ES-I3 (cell line): ENCODE results near the gene DGKI.

Experiments
- H3K36me3 ChIP-seq: 2 replicates; pipeline ENCODE4 v1.6.1; 2013; ENCODE audit warnings: mild to moderate bottlenecking, low read length, control low read depth, moderate library complexity; ENCODE audit not compliant: insufficient read depth
- H3K4me1 ChIP-seq: 2 replicates; pipeline ENCODE4 v1.6.1; 2013; ENCODE audit warnings: mild to moderate bottlenecking, control low read depth, low read length; ENCODE audit not compliant: insufficient read depth
- H3K9ac ChIP-seq: 2 replicates; pipeline ENCODE4 v1.6.1; 2013; ENCODE audit warnings: low read depth, mild to moderate bottlenecking, low read length, moderate library complexity
- H3K9me3 ChIP-seq: 2 replicates; pipeline ENCODE4 v1.6.1; 2013; ENCODE audit warnings: mild to moderate bottlenecking, low read length, moderate library complexity; ENCODE audit not compliant: control insufficient read depth, insufficient read depth

The DGKI gene

GRCh38 chr7:137590756-137591305 lies 255.9 kb downstream of the DGKI start:
- H3K36me3 ChIP-seq = no peaks in the 10 kb centered on the region
- H3K9ac ChIP-seq = no peak overlapping the region
- H3K9me3 ChIP-seq = no peaks in the 10 kb centered on the region
- peaks cover 22% of the 10 kb centered on the region for H3K4me1 ChIP-seq

GRCh38 chr7:137590071-137590755 lies 256.6 kb downstream of the DGKI start:
- Histone ChIP-seq H3K9ac (no peak overlapping the region), H3K36me3 (no peaks in the 10 kb centered on the region), H3K9me3 (no peaks in the 10 kb centered on the region), H3K4me1 (peaks cover 22% of the 10 kb centered on the region)

- H3K36me3 ChIP-seq = no peaks in the 10 kb centered on the region
Measured at GRCh38 chr7:137587326-137587725, 259.4 kb downstream of the DGKI start.

GRCh38 chr7:137585591-137585990 lies 261.2 kb downstream of the DGKI start:
- Histone ChIP-seq H3K9ac (no peak overlapping the region), H3K4me1 (peaks cover 7% of the 10 kb centered on the region; the same call in 1 of the 2 replicates), H3K36me3 (no peaks in the 10 kb centered on the region), H3K9me3 (no peaks in the 10 kb centered on the region)

More at GRCh38 chr7:137587326-137587725, 259.4 kb downstream of the DGKI start:
- Histone ChIP-seq H3K4me1 (peaks cover 22% of the 10 kb centered on the region), H3K9ac (no peak overlapping the region), H3K9me3 (no peaks in the 10 kb centered on the region)

- Histone ChIP-seq H3K9me3 (no peaks in the 10 kb centered on the region), H3K4me1 (peaks cover 12% of the 10 kb centered on the region), H3K9ac (no peak overlapping the region), H3K36me3 (no peaks in the 10 kb centered on the region; the same call in 1 of the 2 replicates)
Measured at GRCh38 chr7:137583172-137583571, 263.6 kb downstream of the DGKI start.

- peaks cover 15% of the 10 kb centered on the region for H3K4me1 ChIP-seq
- no peak overlapping the region for H3K9ac ChIP-seq
- H3K36me3 ChIP-seq = no peaks in the 10 kb centered on the region; the same call in 1 of the 2 replicates
- H3K9me3 ChIP-seq = no peaks in the 10 kb centered on the region
Measured at GRCh38 chr7:137579913-137580640, 266.7 kb downstream of the DGKI start.

- no peak overlapping the region for H3K9ac ChIP-seq
- H3K36me3 ChIP-seq = no peaks in the 10 kb centered on the region; the same call in 1 of the 2 replicates
- H3K4me1 ChIP-seq = peaks cover 15% of the 10 kb centered on the region
- no peaks in the 10 kb centered on the region for H3K9me3 ChIP-seq
Measured at GRCh38 chr7:137578541-137578940, 268.2 kb downstream of the DGKI start.

GRCh38 chr7:137577184-137577583 lies 269.6 kb downstream of the DGKI start:
- Histone ChIP-seq H3K9ac (no peak overlapping the region; the same call in 1 of the 2 replicates), H3K4me1 (peaks cover 15% of the 10 kb centered on the region), H3K9me3 (no peaks in the 10 kb centered on the region), H3K36me3 (no peaks in the 10 kb centered on the region; the same call in 1 of the 2 replicates)

GRCh38 chr7:137576481-137576880 lies 270.3 kb downstream of the DGKI start:
- no peaks in the 10 kb centered on the region for H3K9me3 ChIP-seq

GRCh38 chr7:137574812-137575211 lies 272.0 kb downstream of the DGKI start:
- Histone ChIP-seq H3K9ac (no peak overlapping the region), H3K4me1 (peaks cover 12% of the 10 kb centered on the region), H3K36me3 (no peaks in the 10 kb centered on the region; the same call in 1 of the 2 replicates), H3K9me3 (no peaks in the 10 kb centered on the region)

More at GRCh38 chr7:137576481-137576880, 270.3 kb downstream of the DGKI start:
- H3K4me1 ChIP-seq = peaks cover 15% of the 10 kb centered on the region
- no peak overlapping the region for H3K9ac ChIP-seq
- no peaks in the 10 kb centered on the region; the same call in 1 of the 2 replicates for H3K36me3 ChIP-seq

GRCh38 chr7:137572056-137572784 lies 274.6 kb downstream of the DGKI start:
- no peaks in the 10 kb centered on the region for H3K4me1 ChIP-seq
- H3K9me3 ChIP-seq = no peaks in the 10 kb centered on the region
- H3K9ac ChIP-seq = no peak overlapping the region
- no peaks in the 10 kb centered on the region for H3K36me3 ChIP-seq

- Histone ChIP-seq H3K9me3 (no peaks in the 10 kb centered on the region), H3K9ac (no peak overlapping the region), H3K4me1 (no peaks in the 10 kb centered on the region), H3K36me3 (no peaks in the 10 kb centered on the region)
Measured at GRCh38 chr7:137564677-137565076, 282.1 kb downstream of the DGKI start.

- Histone ChIP-seq H3K9ac (no peak overlapping the region), H3K4me1 (no peaks in the 10 kb centered on the region), H3K36me3 (no peaks in the 10 kb centered on the region), H3K9me3 (no peaks in the 10 kb centered on the region)
Measured at GRCh38 chr7:137563981-137564380, 282.8 kb downstream of the DGKI start.

- Histone ChIP-seq H3K36me3 (no peaks in the 10 kb centered on the region), H3K9ac (no peak overlapping the region), H3K9me3 (no peaks in the 10 kb centered on the region), H3K4me1 (no peaks in the 10 kb centered on the region)
Measured at GRCh38 chr7:137547485-137547884, 299.3 kb downstream of the DGKI start.
